ENCODE results near the gene WTAP. TPM values are rescaled to one million over a fixed set of nuclear protein-coding genes. Genes with fewer than 3 reads are reported as not detected.

Gene WTAP
- total RNA-seq, 2 donors from 2014 or later = 73.7 to 84.1 TPM

- TF ChIP-seq CTCF (IDR thresholded peaks at IDR 0.05) = no peak
- no peaks in the 10 kb centered on the region for H3K9me3 ChIP-seq
- DNase-seq = no peak
- H3K9ac ChIP-seq (ENCODE audit: low read depth in 2 of 2, low read length in 2 of 2) = no peak overlapping the region
- peaks cover 18% of the 10 kb centered on the region for H3K36me3 ChIP-seq
- H3K27ac ChIP-seq = no peak overlapping the region
- intact Hi-C loops (cut with DNase I) = loop anchor here (10.0 kb wide), 1 partner anchor 173 kb away; no protein-coding TSS in a partner anchor
- no peak overlapping the region for H3K4me3 ChIP-seq
- peaks cover 3% of the 10 kb centered on the region for H3K4me1 ChIP-seq
- H3K27me3 ChIP-seq = no peaks in the 10 kb centered on the region
These were observed 46.0 kb upstream of the WTAP start for GRCh38 chr6:159681191-159681880.

- no peak overlapping the region for H3K27ac ChIP-seq
These were observed 45.0 kb upstream of the WTAP start for GRCh38 chr6:159682295-159682694.

GRCh38 chr6:159682810-159683209 lies 44.5 kb upstream of the WTAP start:
- Histone ChIP-seq H3K36me3 (peaks cover 18% of the 10 kb centered on the region), H3K4me3 (no peak overlapping the region), H3K27ac (no peak overlapping the region), H3K9me3 (no peaks in the 10 kb centered on the region), H3K4me1 (peaks cover 3% of the 10 kb centered on the region), H3K9ac (ENCODE audit: low read depth in 2 of 2, low read length in 2 of 2) (no peak overlapping the region), H3K27me3 (no peaks in the 10 kb centered on the region)
- no peak for DNase-seq
- no peak for TF ChIP-seq CTCF (IDR thresholded peaks at IDR 0.05)
- intact Hi-C loops (cut with DNase I) = loop anchor here (10.0 kb wide), 1 partner anchor 172 kb away; no protein-coding TSS in a partner anchor

More at GRCh38 chr6:159682295-159682694, 45.0 kb upstream of the WTAP start:
- no peak overlapping the region for H3K4me3 ChIP-seq
- H3K4me1 ChIP-seq = peaks cover 3% of the 10 kb centered on the region
- intact Hi-C loops (cut with DNase I) = loop anchor here (10.0 kb wide), 1 partner anchor 173 kb away; no protein-coding TSS in a partner anchor
- TF ChIP-seq CTCF (IDR thresholded peaks at IDR 0.05) = no peak
- H3K36me3 ChIP-seq = peaks cover 18% of the 10 kb centered on the region
- DNase-seq = no peak
- no peaks in the 10 kb centered on the region for H3K9me3 ChIP-seq
- no peak overlapping the region for H3K9ac ChIP-seq (ENCODE audit: low read depth in 2 of 2, low read length in 2 of 2)
- H3K27me3 ChIP-seq = no peaks in the 10 kb centered on the region

- H3K4me3 ChIP-seq = no peak overlapping the region
- H3K27ac ChIP-seq = no peak overlapping the region
- H3K4me1 ChIP-seq = peaks cover 3% of the 10 kb centered on the region
- no peaks in the 10 kb centered on the region for H3K9me3 ChIP-seq
- no peak overlapping the region for H3K9ac ChIP-seq (ENCODE audit: low read depth in 2 of 2, low read length in 2 of 2)
- TF ChIP-seq CTCF (IDR thresholded peaks at IDR 0.05) = no peak
- intact Hi-C loops (cut with DNase I) = loop anchor here (10.0 kb wide), 1 partner anchor 171 kb away; no protein-coding TSS in a partner anchor
- no peaks in the 10 kb centered on the region for H3K27me3 ChIP-seq
- peaks cover 18% of the 10 kb centered on the region for H3K36me3 ChIP-seq
- no peak for DNase-seq
These were observed 43.3 kb upstream of the WTAP start for GRCh38 chr6:159684013-159684304.

- intact Hi-C loops (cut with DNase I) = loop anchor here (10.0 kb wide), 1 partner anchor 169 kb away; no protein-coding TSS in a partner anchor
- TF ChIP-seq CTCF (IDR thresholded peaks at IDR 0.05) = no peak
- H3K4me1 ChIP-seq = peaks cover 3% of the 10 kb centered on the region
- H3K9me3 ChIP-seq = no peaks in the 10 kb centered on the region
- no peaks in the 10 kb centered on the region for H3K27me3 ChIP-seq
- DNase-seq = no peak
- no peak overlapping the region for H3K27ac ChIP-seq
- H3K9ac ChIP-seq (ENCODE audit: low read depth in 2 of 2, low read length in 2 of 2) = no peak overlapping the region
- no peak overlapping the region for H3K4me3 ChIP-seq
- peaks cover 18% of the 10 kb centered on the region for H3K36me3 ChIP-seq
These were observed 41.3 kb upstream of the WTAP start for GRCh38 chr6:159686040-159686439.
